ENCODE measurements around the gene KRTAP5-7.

GRCh38 chr11:71489311-71490043, 37.6 kb upstream of the KRTAP5-7 start:
- TF ChIP-seq E2F6 (IDR thresholded peaks at IDR 0.05) (no peak), SP1 (IDR thresholded peaks at IDR 0.05; ENCODE audit: low read depth, low read length) (no peak), SIN3A (conservative IDR thresholded peaks at IDR 0.05 in 1 of 2, IDR thresholded peaks at IDR 0.05 in 1 of 2; ENCODE audit: low read depth in 1 of 2, low read length in 2 of 2) (no peak), CREB1 (IDR thresholded peaks at IDR 0.05) (no peak), CTCF (IDR thresholded peaks at IDR 0.05; ENCODE audit: control extremely low read depth in 1 of 3, insufficient read depth in 1 of 3, low read depth in 1 of 3, low read length in 3 of 3) (no peak), TBP (IDR thresholded peaks at IDR 0.05; ENCODE audit: low read depth, low read length) (no peak), GABPA (IDR thresholded peaks at IDR 0.05; ENCODE audit: borderline replicate concordance, insufficient read depth, low read length) (no peak), MAX (IDR thresholded peaks at IDR 0.05) (no peak), JUND (IDR thresholded peaks at IDR 0.05; ENCODE audit: low read length) (no peak), SP4 (IDR thresholded peaks at IDR 0.05; ENCODE audit: low read length) (no peak), CBX8 (IDR thresholded peaks at IDR 0.05; ENCODE audit: borderline replicate concordance, low read depth, low read length) (no peak), BACH1 (IDR thresholded peaks at IDR 0.05; ENCODE audit: low read length) (no peak), FOSL1 (IDR thresholded peaks at IDR 0.05; ENCODE audit: insufficient read depth, low read depth, low read length) (no peak), CHD7 (IDR thresholded peaks at IDR 0.05; ENCODE audit: insufficient replicate concordance, low read length) (no peak)
